ENCODE data around the gene SEC24D. TPM values are rescaled to one million over a fixed set of nuclear protein-coding genes. Genes with fewer than 3 reads are reported as not detected.

The SEC24D gene
- total RNA-seq, 1 experiment from 2014 or later = 61.5 TPM

- Histone ChIP-seq H3K23me2 (ENCODE audit: insufficient read length, low read depth, low read length, poor library complexity, severe bottlenecking) (peaks cover 1% of the 10 kb centered on the region), H3K18ac (ENCODE audit: insufficient read length, low read depth, low read length) (no peak overlapping the region), H4K8ac (replicated peaks; ENCODE audit: insufficient read length, low read depth, low read length) (no peak overlapping the region), H2BK12ac (ENCODE audit: insufficient read length, low read depth, low read length) (no peak overlapping the region), H3K9ac (ENCODE audit: extremely low read depth, insufficient read length, low read length) (no peak overlapping the region), H3K56ac (ENCODE audit: insufficient read length, low read depth, low read length) (no peak overlapping the region), H3K4me2 (ENCODE audit: insufficient read depth, insufficient read length, low read length) (no peak overlapping the region), H3K9me3 (ENCODE audit: control insufficient read depth, low read depth, low read length) (no peaks in the 10 kb centered on the region), H3K27ac (ENCODE audit: insufficient read length, low read depth, low read length) (no peak overlapping the region), H3K23ac (ENCODE audit: insufficient read length, low read depth, low read length) (no peak overlapping the region), H3K27me3 (ENCODE audit: insufficient read depth, low read length) (no peaks in the 10 kb centered on the region), H2BK20ac (ENCODE audit: low read depth, low read length, poor library complexity, severe bottlenecking) (no peak overlapping the region), H4K20me1 (ENCODE audit: control insufficient read depth, insufficient read depth, insufficient read length) (no peaks in the 10 kb centered on the region), H3K79me2 (ENCODE audit: insufficient read depth, low read length) (no peaks in the 10 kb centered on the region), H4K91ac (ENCODE audit: insufficient read length, low read depth, low read length) (no peak overlapping the region), H4K5ac (ENCODE audit: insufficient read length, low read depth, low read length) (no peak overlapping the region), H3K4me1 (ENCODE audit: insufficient read depth, low read length) (no peaks in the 10 kb centered on the region), H3K79me1 (ENCODE audit: insufficient read depth, low read depth, low read length, poor library complexity, severe bottlenecking) (no peaks in the 10 kb centered on the region), H2BK5ac (ENCODE audit: insufficient read length, low read length) (no peak overlapping the region), H3K14ac (ENCODE audit: insufficient read depth, low read length) (no peak overlapping the region), H2BK15ac (ENCODE audit: low read depth, low read length) (no peak overlapping the region), H3T11ph (ENCODE audit: low read length) (no peak overlapping the region), H2AK5ac (ENCODE audit: insufficient read length, low read length) (no peak overlapping the region), H2AFZ (ENCODE audit: low read length) (no peak overlapping the region), H3K4ac (ENCODE audit: low read depth, low read length) (no peak overlapping the region), H2BK120ac (ENCODE audit: low read depth, low read length, poor library complexity, severe bottlenecking) (no peak overlapping the region)
- H3K27me3 Mint-ChIP-seq (ENCODE audit: low read depth) = peaks cover 4% of the 10 kb centered on the region
- TF ChIP-seq CTCF (conservative IDR thresholded peaks at IDR 0.05) = 0 out of 3 replicates have a peak, but pooled peaks have one; percentile 27
- no peak overlapping the region for H3K27ac Mint-ChIP-seq
- peaks cover 1 to 2% (median 2%) of the 10 kb centered on the region in 3 experiments; a peak in 5 of 7 replicates for H3K36me3 Mint-ChIP-seq (ENCODE audit: insufficient read depth in 1 of 3, low read depth in 3 of 3)
- no CpG with 5 or more reads among the region's 1 CpG for WGBS (ENCODE audit: extremely low coverage, insufficient read length, low lambda C conversion rate)
- H3K4me3 Mint-ChIP-seq = no peak overlapping the region
- no peak for DNase-seq
- peaks cover 0 to 2% of the 10 kb centered on the region in 2 experiments; a peak in 3 of 5 replicates for H3K9me3 Mint-ChIP-seq
- H3K4me1 Mint-ChIP-seq = peaks cover 20 to 21% of the 10 kb centered on the region in 2 experiments
Measured at GRCh38 chr4:118883861-118884260, 47.9 kb upstream of the SEC24D start.
